A673 (cell line): ENCODE data around the gene SH3GL3.

Source experiments
- EZH2 ChIP-seq: fragments of 200-600 bp; sonication (generic); IDR thresholded peaks from 2 replicates; pipeline ENCODE4 v1.6.1; 2017; ENCODE audit warnings: borderline replicate concordance, low read depth, mild to moderate bottlenecking, mixed read lengths, antibody characterized with exemption, low read length; ENCODE audit not compliant: poor library complexity, severe bottlenecking
- TF ChIP-seq, protein P1 (sequence below): fragments of 300-800, 200-600 bp; sonication (generic); conservative IDR thresholded peaks from 2 replicates; pipeline ENCODE4 v1.5.1; 2017; ENCODE audit warnings: low read depth, mild to moderate bottlenecking, antibody characterized with exemption, low read length, moderate library complexity, mixed read lengths

DNA sequence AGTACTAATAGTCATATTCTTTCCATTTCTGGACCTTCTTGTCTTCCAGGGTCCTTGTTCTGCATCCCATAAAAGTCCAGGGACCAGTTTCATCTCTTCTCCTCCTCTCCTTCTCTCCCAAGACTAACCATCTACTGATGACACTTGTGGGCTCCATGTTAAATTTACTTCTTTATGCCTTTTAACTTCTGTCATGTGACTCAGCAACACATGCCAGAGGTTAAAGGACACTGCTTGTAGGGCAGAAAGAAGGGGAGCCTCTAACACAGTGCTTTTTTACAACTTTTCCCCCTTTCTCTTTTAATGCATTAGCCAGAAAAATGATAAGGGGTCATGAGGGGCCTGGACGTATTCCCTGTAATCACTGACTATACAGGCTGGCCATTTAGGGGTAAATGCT, 10.0 kb downstream of the SH3GL3 start:
- TF ChIP-seq, protein P1, sequence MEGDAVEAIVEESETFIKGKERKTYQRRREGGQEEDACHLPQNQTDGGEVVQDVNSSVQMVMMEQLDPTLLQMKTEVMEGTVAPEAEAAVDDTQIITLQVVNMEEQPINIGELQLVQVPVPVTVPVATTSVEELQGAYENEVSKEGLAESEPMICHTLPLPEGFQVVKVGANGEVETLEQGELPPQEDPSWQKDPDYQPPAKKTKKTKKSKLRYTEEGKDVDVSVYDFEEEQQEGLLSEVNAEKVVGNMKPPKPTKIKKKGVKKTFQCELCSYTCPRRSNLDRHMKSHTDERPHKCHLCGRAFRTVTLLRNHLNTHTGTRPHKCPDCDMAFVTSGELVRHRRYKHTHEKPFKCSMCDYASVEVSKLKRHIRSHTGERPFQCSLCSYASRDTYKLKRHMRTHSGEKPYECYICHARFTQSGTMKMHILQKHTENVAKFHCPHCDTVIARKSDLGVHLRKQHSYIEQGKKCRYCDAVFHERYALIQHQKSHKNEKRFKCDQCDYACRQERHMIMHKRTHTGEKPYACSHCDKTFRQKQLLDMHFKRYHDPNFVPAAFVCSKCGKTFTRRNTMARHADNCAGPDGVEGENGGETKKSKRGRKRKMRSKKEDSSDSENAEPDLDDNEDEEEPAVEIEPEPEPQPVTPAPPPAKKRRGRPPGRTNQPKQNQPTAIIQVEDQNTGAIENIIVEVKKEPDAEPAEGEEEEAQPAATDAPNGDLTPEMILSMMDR: no peak
- TF ChIP-seq EZH2: no peak
